H9 (cell line): Measurements from ENCODE around the gene CABLES1. TPM values are rescaled to one million over a fixed set of nuclear protein-coding genes. Genes with fewer than 3 reads are reported as not detected.

Experiments
- DNase-seq: peaks from one replicate; pipeline ENCODE4 v3.0.0-alpha.2; 2017
- H2AFZ ChIP-seq: one replicate; pipeline ENCODE4 v1.6.1; 2013; ENCODE audit warnings: mild to moderate bottlenecking, low read length, control low read depth, moderate library complexity
- H2AK5ac ChIP-seq: 2 replicates; pipeline ENCODE4 v1.6.1; 2013; ENCODE audit warnings: low read length, control low read depth, mixed read lengths; ENCODE audit not compliant: insufficient read length
- H2BK120ac ChIP-seq: one replicate; pipeline ENCODE4 v1.6.1; 2013; ENCODE audit warnings: low read depth, mild to moderate bottlenecking, low read length, control low read depth, inconsistent platforms; ENCODE audit not compliant: poor library complexity, severe bottlenecking
- H2BK12ac ChIP-seq: 2 replicates; pipeline ENCODE4 v1.6.1; 2013; ENCODE audit warnings: low read length, control low read depth, mixed read lengths, low read depth; ENCODE audit not compliant: insufficient read length
- H2BK15ac ChIP-seq: 2 replicates; pipeline ENCODE4 v1.6.1; 2013; ENCODE audit warnings: low read depth, low read length, control low read depth
- H2BK20ac ChIP-seq: one replicate; pipeline ENCODE4 v1.6.1; 2013; ENCODE audit warnings: low read depth, mild to moderate bottlenecking, low read length, control low read depth, inconsistent platforms; ENCODE audit not compliant: poor library complexity, severe bottlenecking
- H2BK5ac ChIP-seq: 2 replicates; pipeline ENCODE4 v1.6.1; 2013; ENCODE audit warnings: low read length, control low read depth, mixed read lengths; ENCODE audit not compliant: insufficient read length
- H3K14ac ChIP-seq: 2 replicates; pipeline ENCODE4 v1.6.1; 2013; ENCODE audit warnings: low read length, control low read depth; ENCODE audit not compliant: insufficient read depth
- H3K18ac ChIP-seq: 2 replicates; pipeline ENCODE4 v1.6.1; 2013; ENCODE audit warnings: low read depth, mild to moderate bottlenecking, mixed read lengths, low read length, control low read depth; ENCODE audit not compliant: insufficient read length
- H3K23ac ChIP-seq: 2 replicates; pipeline ENCODE4 v1.6.1; 2013; ENCODE audit warnings: low read length, control low read depth, mixed read lengths, low read depth; ENCODE audit not compliant: insufficient read length
- H3K23me2 ChIP-seq: 2 replicates; pipeline ENCODE4 v1.6.1; 2013; ENCODE audit warnings: low read depth, mild to moderate bottlenecking, mixed read lengths, low read length, control low read depth; ENCODE audit not compliant: insufficient read length, poor library complexity, severe bottlenecking
- H3K27ac ChIP-seq: 2 replicates; pipeline ENCODE4 v1.5.1; 2013; ENCODE audit warnings: low read length, control low read depth, mixed read lengths, low read depth; ENCODE audit not compliant: insufficient read length
- H3K27me3 ChIP-seq: 2 replicates; pipeline ENCODE4 v1.6.1; 2013; ENCODE audit warnings: low read length, control low read depth, inconsistent platforms; ENCODE audit not compliant: insufficient read depth
- H3K4ac ChIP-seq: 2 replicates; pipeline ENCODE4 v1.6.1; 2013; ENCODE audit warnings: low read depth, mild to moderate bottlenecking, control low read depth, inconsistent platforms, low read length, moderate library complexity
- H3K4me1 ChIP-seq: 2 replicates; pipeline ENCODE4 v1.6.1; 2013; ENCODE audit warnings: low read length, control low read depth, inconsistent platforms; ENCODE audit not compliant: insufficient read depth
- H3K4me2 ChIP-seq: 2 replicates; pipeline ENCODE4 v1.6.1; 2013; ENCODE audit warnings: low read length, control low read depth, mixed read lengths; ENCODE audit not compliant: insufficient read length, insufficient read depth
- H3K56ac ChIP-seq: 2 replicates; pipeline ENCODE4 v1.6.1; 2013; ENCODE audit warnings: low read depth, mild to moderate bottlenecking, mixed read lengths, low read length, control low read depth; ENCODE audit not compliant: insufficient read length
- H3K79me1 ChIP-seq: 2 replicates; pipeline ENCODE4 v1.6.1; 2013; ENCODE audit warnings: low read depth, mild to moderate bottlenecking, moderate library complexity, low read length, control low read depth, inconsistent platforms; ENCODE audit not compliant: insufficient read depth, poor library complexity, severe bottlenecking
- H3K79me2 ChIP-seq: 2 replicates; pipeline ENCODE4 v1.6.1; 2013; ENCODE audit warnings: low read length, control low read depth, inconsistent platforms; ENCODE audit not compliant: insufficient read depth
- H3K9ac ChIP-seq: 2 replicates; pipeline ENCODE4 v1.6.1; 2013; ENCODE audit warnings: low read length, control low read depth, mixed read lengths; ENCODE audit not compliant: insufficient read length; ENCODE audit errors: extremely low read depth
- H3K9me3 ChIP-seq: one replicate; pipeline ENCODE4 v1.6.1; 2013; ENCODE audit warnings: low read depth, low read length, inconsistent platforms; ENCODE audit not compliant: control insufficient read depth
- H3T11ph ChIP-seq: one replicate; pipeline ENCODE4 v1.6.1; 2013; ENCODE audit warnings: mild to moderate bottlenecking, low read length, control low read depth, inconsistent platforms
- H4K20me1 ChIP-seq: one replicate; pipeline ENCODE4 v1.6.1; 2013; ENCODE audit not compliant: control insufficient read depth, insufficient read length, insufficient read depth
- H4K5ac ChIP-seq: 2 replicates; pipeline ENCODE4 v1.6.1; 2013; ENCODE audit warnings: low read depth, mild to moderate bottlenecking, mixed read lengths, low read length, control low read depth; ENCODE audit not compliant: insufficient read length
- H4K8ac ChIP-seq: replicated peaks from 2 replicates; pipeline ENCODE4 v1.6.1; 2013; ENCODE audit warnings: low read length, control low read depth, mixed read lengths, low read depth; ENCODE audit not compliant: insufficient read length
- H4K91ac ChIP-seq: 2 replicates; pipeline ENCODE4 v1.6.1; 2013; ENCODE audit warnings: low read depth, mild to moderate bottlenecking, moderate library complexity, mixed read lengths, low read length, control low read depth; ENCODE audit not compliant: insufficient read length
- H3K27ac Mint-ChIP-seq, 3 experiments: 2 replicates in 2 of 3; 3 replicates in 1 of 3; pipeline ENCODE4 v1.8.0; 2020 to 2021; ENCODE audit warnings: mixed read lengths in 3 of 3, mild to moderate bottlenecking in 1 of 3, moderate library complexity in 1 of 3
- H3K27me3 Mint-ChIP-seq: 2 replicates; pipeline ENCODE4 v1.8.0; 2021; ENCODE audit warnings: low read depth, mild to moderate bottlenecking, moderate library complexity, mixed read lengths
- H3K36me3 Mint-ChIP-seq, 3 experiments: 2 replicates in 2 of 3; 3 replicates in 1 of 3; pipeline ENCODE4 v1.8.0; 2020 to 2021; ENCODE audit warnings: low read depth in 3 of 3, mixed read lengths in 3 of 3; ENCODE audit not compliant: insufficient read depth in 1 of 3
- H3K4me1 Mint-ChIP-seq, 2 experiments: 2 replicates each; pipeline ENCODE4 v1.8.0; 2020; ENCODE audit warnings: mixed read lengths in 2 of 2
- H3K4me3 Mint-ChIP-seq, 2 experiments: 2 replicates in 1 of 2; 3 replicates in 1 of 2; pipeline ENCODE4 v1.8.0; 2020 to 2021; ENCODE audit warnings: mild to moderate bottlenecking in 2 of 2, mixed read lengths in 2 of 2, moderate library complexity in 1 of 2
- H3K9me3 Mint-ChIP-seq, 2 experiments: 2 replicates in 1 of 2; 3 replicates in 1 of 2; pipeline ENCODE4 v1.8.0; 2020; ENCODE audit warnings: mild to moderate bottlenecking in 2 of 2, mixed read lengths in 2 of 2, moderate library complexity in 1 of 2
- CTCF ChIP-seq: fragments of 200-600 bp; sonication (generic); conservative IDR thresholded peaks from 3 replicates; pipeline ENCODE4 v1.8.0; 2021; ENCODE audit warnings: antibody characterized with exemption, mild to moderate bottlenecking
- WGBS: extraction: QIAGEN DNeasy Blood & Tissue Kit; methylation state at CpG from one replicate; pipeline ENCODE4 v1.1.7; 2013; ENCODE audit warnings: missing lambda C conversion rate, low lambda C conversion rate, mixed read lengths; ENCODE audit not compliant: insufficient read length; ENCODE audit errors: extremely low coverage; 5-methylcytosine and 5-hydroxymethylcytosine counted together
- total RNA-seq: library from RNA; stranded (reverse); gene quantifications from 2 replicates; pipeline ENCODE4 v1.2.1, GENCODE V29; 2021

CABLES1 gene
- total RNA-seq, 1 experiment from 2014 or later: 27.1 TPM

GRCh38 chr18:23087352-23087751, 47.9 kb upstream of the CABLES1 start:
- no peak overlapping the region for H3K4ac ChIP-seq
- H3K23ac ChIP-seq: no peak overlapping the region
- H3K27ac ChIP-seq: no peak overlapping the region
- Mint-ChIP-seq H3K4me3 (no peak overlapping the region), H3K27me3 (no peaks in the 10 kb centered on the region; the same call in 1 of the 2 replicates), H3K27ac (no peak overlapping the region), H3K36me3 (no peaks in the 10 kb centered on the region; a peak in 1 of 7 replicates), H3K9me3 (no peaks in the 10 kb centered on the region), H3K4me1 (peaks cover 10 to 12% of the 10 kb centered on the region in 2 experiments)
- no peak overlapping the region for H4K5ac ChIP-seq
- no peaks in the 10 kb centered on the region for H3K9me3 ChIP-seq
- H3K4me1 ChIP-seq: no peaks in the 10 kb centered on the region
- no peak overlapping the region for H3T11ph ChIP-seq
- WGBS: no CpG with 5 or more reads among the region's 3 CpGs
- H2BK120ac ChIP-seq: no peak overlapping the region
- H3K79me2 ChIP-seq: no peaks in the 10 kb centered on the region
- H3K9ac ChIP-seq: no peak overlapping the region
- no peak overlapping the region for H3K14ac ChIP-seq
- no peak overlapping the region for H2AK5ac ChIP-seq
- H3K27me3 ChIP-seq: no peaks in the 10 kb centered on the region
- no peak overlapping the region for H3K18ac ChIP-seq
- no peaks in the 10 kb centered on the region for H3K79me1 ChIP-seq
- H2BK5ac ChIP-seq: no peak overlapping the region
- no peaks in the 10 kb centered on the region for H3K23me2 ChIP-seq
- no peaks in the 10 kb centered on the region for H4K20me1 ChIP-seq
- H2BK12ac ChIP-seq: no peak overlapping the region
- no peak overlapping the region for H4K8ac ChIP-seq
- no peak overlapping the region for H2AFZ ChIP-seq
- TF ChIP-seq CTCF: no peak
- no peak for DNase-seq
- no peak overlapping the region for H3K4me2 ChIP-seq
- H2BK15ac ChIP-seq: no peak overlapping the region
- H2BK20ac ChIP-seq: no peak overlapping the region
- H4K91ac ChIP-seq: no peak overlapping the region
- no peak overlapping the region for H3K56ac ChIP-seq
